Measurements from ENCODE around the gene DLEU7.

- TF ChIP-seq, protein P1, sequence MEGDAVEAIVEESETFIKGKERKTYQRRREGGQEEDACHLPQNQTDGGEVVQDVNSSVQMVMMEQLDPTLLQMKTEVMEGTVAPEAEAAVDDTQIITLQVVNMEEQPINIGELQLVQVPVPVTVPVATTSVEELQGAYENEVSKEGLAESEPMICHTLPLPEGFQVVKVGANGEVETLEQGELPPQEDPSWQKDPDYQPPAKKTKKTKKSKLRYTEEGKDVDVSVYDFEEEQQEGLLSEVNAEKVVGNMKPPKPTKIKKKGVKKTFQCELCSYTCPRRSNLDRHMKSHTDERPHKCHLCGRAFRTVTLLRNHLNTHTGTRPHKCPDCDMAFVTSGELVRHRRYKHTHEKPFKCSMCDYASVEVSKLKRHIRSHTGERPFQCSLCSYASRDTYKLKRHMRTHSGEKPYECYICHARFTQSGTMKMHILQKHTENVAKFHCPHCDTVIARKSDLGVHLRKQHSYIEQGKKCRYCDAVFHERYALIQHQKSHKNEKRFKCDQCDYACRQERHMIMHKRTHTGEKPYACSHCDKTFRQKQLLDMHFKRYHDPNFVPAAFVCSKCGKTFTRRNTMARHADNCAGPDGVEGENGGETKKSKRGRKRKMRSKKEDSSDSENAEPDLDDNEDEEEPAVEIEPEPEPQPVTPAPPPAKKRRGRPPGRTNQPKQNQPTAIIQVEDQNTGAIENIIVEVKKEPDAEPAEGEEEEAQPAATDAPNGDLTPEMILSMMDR (IDR thresholded peaks at IDR 0.05; ENCODE audit: insufficient read depth, low read depth, low read length): no peak
- TF ChIP-seq EZH2 (IDR thresholded peaks at IDR 0.05; ENCODE audit: insufficient read depth, low read length): no peak
Observed at GRCh38 chr13:50840284-50840683, 3.2 kb downstream of the DLEU7 start.

Data from astrocyte (in vitro differentiated cells and primary cell).